GM19240 (cell line): Measurements from ENCODE around the gene CTNNBIP1.

Experiments used
- DNase-seq: peaks from one replicate; pipeline ENCODE4 v3.0.0; 2011; ENCODE audit warnings: low spot score; ENCODE audit not compliant: insufficient read length

The CTNNBIP1 gene

GRCh38 chr1:9858293-9859035, 51.6 kb downstream of the CTNNBIP1 start:
- DNase-seq = no peak

GRCh38 chr1:9855186-9855585, 54.9 kb downstream of the CTNNBIP1 start:
- no peak for DNase-seq

- DNase-seq = no peak
Measured at GRCh38 chr1:9853249-9853595, 56.8 kb downstream of the CTNNBIP1 start.

- no peak for DNase-seq
Measured at GRCh38 chr1:9852410-9853248, 57.4 kb downstream of the CTNNBIP1 start.

GRCh38 chr1:9852004-9852403, 58.1 kb downstream of the CTNNBIP1 start:
- DNase-seq = no peak

- no peak for DNase-seq
Measured at GRCh38 chr1:9850442-9851162, 59.5 kb downstream of the CTNNBIP1 start.

- DNase-seq = peak; percentile 62
Measured at GRCh38 chr1:9849691-9850441, 60.2 kb downstream of the CTNNBIP1 start.

- no peak for DNase-seq
Measured at GRCh38 chr1:9848022-9848421, 62.0 kb downstream of the CTNNBIP1 start.

GRCh38 chr1:9847269-9847668, 62.8 kb downstream of the CTNNBIP1 start:
- no peak for DNase-seq

- no peak for DNase-seq
Measured at GRCh38 chr1:9846611-9847171, 63.4 kb downstream of the CTNNBIP1 start.

- no peak for DNase-seq
Measured at GRCh38 chr1:9845914-9846313, 64.2 kb downstream of the CTNNBIP1 start.

- DNase-seq = no peak
Measured at GRCh38 chr1:9844756-9845155, 65.3 kb downstream of the CTNNBIP1 start.

GRCh38 chr1:9844106-9844505, 66.0 kb downstream of the CTNNBIP1 start:
- DNase-seq = no peak

GRCh38 chr1:9843576-9843945, 66.5 kb downstream of the CTNNBIP1 start:
- DNase-seq = no peak

- DNase-seq = no peak
Measured at GRCh38 chr1:9842781-9843575, 67.1 kb downstream of the CTNNBIP1 start.

- DNase-seq = no peak
Measured at GRCh38 chr1:9842073-9842711, 67.9 kb downstream of the CTNNBIP1 start.

GRCh38 chr1:9841460-9841859, 68.6 kb downstream of the CTNNBIP1 start:
- DNase-seq = no peak

GRCh38 chr1:9840176-9840575, 69.9 kb downstream of the CTNNBIP1 start:
- DNase-seq = no peak

GRCh38 chr1:9838946-9839345, 71.1 kb downstream of the CTNNBIP1 start:
- no peak for DNase-seq

- DNase-seq = no peak
Measured at GRCh38 chr1:9836632-9836960, 73.5 kb downstream of the CTNNBIP1 start.
